Peyer's patch (tissue), 4 donors: ENCODE measurements around the gene NACC2.

Source experiments
- CTCF ChIP-seq, 6 experiments: fragments of 450-650 bp in 4 of 6; fragments of 200-600 bp in 2 of 6; sonication (generic) in 1 of 6; IDR thresholded peaks; one replicate each; pipeline ENCODE4 v1.5.1; 2017 to 2019; ENCODE audit warnings: antibody characterized with exemption in 6 of 6, mild to moderate bottlenecking in 3 of 6, moderate library complexity in 1 of 6
- POLR2A ChIP-seq, 2 donors: fragments of 450-650 bp; IDR thresholded peaks; one replicate each; pipeline ENCODE4 v1.5.1; 2017; ENCODE audit warnings: antibody characterized with exemption in 2 of 2, mild to moderate bottlenecking in 2 of 2, moderate library complexity in 2 of 2

- TF ChIP-seq POLR2A (IDR thresholded peaks at IDR 0.05), result no peak
- no peak for TF ChIP-seq CTCF (IDR thresholded peaks at IDR 0.05)
Measured at GRCh38 chr9:135993765-135994500, 101.2 kb downstream of the NACC2 start.
